Measurements from ENCODE around the gene FOCAD.

GRCh38 chr9:20906326-20906725 lies 222.3 kb downstream of the FOCAD start:
- TF ChIP-seq, protein P1, sequence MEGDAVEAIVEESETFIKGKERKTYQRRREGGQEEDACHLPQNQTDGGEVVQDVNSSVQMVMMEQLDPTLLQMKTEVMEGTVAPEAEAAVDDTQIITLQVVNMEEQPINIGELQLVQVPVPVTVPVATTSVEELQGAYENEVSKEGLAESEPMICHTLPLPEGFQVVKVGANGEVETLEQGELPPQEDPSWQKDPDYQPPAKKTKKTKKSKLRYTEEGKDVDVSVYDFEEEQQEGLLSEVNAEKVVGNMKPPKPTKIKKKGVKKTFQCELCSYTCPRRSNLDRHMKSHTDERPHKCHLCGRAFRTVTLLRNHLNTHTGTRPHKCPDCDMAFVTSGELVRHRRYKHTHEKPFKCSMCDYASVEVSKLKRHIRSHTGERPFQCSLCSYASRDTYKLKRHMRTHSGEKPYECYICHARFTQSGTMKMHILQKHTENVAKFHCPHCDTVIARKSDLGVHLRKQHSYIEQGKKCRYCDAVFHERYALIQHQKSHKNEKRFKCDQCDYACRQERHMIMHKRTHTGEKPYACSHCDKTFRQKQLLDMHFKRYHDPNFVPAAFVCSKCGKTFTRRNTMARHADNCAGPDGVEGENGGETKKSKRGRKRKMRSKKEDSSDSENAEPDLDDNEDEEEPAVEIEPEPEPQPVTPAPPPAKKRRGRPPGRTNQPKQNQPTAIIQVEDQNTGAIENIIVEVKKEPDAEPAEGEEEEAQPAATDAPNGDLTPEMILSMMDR (IDR thresholded peaks at IDR 0.05) = no peak
- TF ChIP-seq POLR2A (IDR thresholded peaks at IDR 0.05) (no peak), POLR2AphosphoS5 (IDR thresholded peaks at IDR 0.05) (no peak)

Data from stomach (tissue), 4 donors.